Measurements from ENCODE around the gene SMCO1. TPM values are rescaled to one million over a fixed set of nuclear protein-coding genes. Genes with fewer than 3 reads are reported as not detected.

SMCO1 gene
- total and polyA plus RNA-seq, 2 donors from 2014 or later = not detected

- no peak for FAIRE-seq
- no peak overlapping the region for H3K4me3 ChIP-seq (ENCODE audit: low read length in 3 of 3)
- no peaks in the 10 kb centered on the region for H3K27me3 ChIP-seq (ENCODE audit: control insufficient read depth, insufficient read depth, low read length)
- no peaks in the 10 kb centered on the region for H3K9me3 ChIP-seq (ENCODE audit: control insufficient read depth in 2 of 3, insufficient read depth in 1 of 3, low read length in 3 of 3)
- TF ChIP-seq, protein P1, sequence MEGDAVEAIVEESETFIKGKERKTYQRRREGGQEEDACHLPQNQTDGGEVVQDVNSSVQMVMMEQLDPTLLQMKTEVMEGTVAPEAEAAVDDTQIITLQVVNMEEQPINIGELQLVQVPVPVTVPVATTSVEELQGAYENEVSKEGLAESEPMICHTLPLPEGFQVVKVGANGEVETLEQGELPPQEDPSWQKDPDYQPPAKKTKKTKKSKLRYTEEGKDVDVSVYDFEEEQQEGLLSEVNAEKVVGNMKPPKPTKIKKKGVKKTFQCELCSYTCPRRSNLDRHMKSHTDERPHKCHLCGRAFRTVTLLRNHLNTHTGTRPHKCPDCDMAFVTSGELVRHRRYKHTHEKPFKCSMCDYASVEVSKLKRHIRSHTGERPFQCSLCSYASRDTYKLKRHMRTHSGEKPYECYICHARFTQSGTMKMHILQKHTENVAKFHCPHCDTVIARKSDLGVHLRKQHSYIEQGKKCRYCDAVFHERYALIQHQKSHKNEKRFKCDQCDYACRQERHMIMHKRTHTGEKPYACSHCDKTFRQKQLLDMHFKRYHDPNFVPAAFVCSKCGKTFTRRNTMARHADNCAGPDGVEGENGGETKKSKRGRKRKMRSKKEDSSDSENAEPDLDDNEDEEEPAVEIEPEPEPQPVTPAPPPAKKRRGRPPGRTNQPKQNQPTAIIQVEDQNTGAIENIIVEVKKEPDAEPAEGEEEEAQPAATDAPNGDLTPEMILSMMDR (IDR thresholded peaks at IDR 0.05; ENCODE audit: borderline replicate concordance, extremely low read depth, insufficient read depth) = peak; percentile 53
- DNase-seq = peak in 2 of 5 donors; percentile 2 to 6
- H3K36me3 ChIP-seq (ENCODE audit: control insufficient read depth in 2 of 3, insufficient read depth in 3 of 3, low read length in 3 of 3) = no peaks in the 10 kb centered on the region
- no peak overlapping the region for H3K27ac ChIP-seq (ENCODE audit: low read depth in 2 of 2, low read length in 2 of 2)
- intact Hi-C loops (cut with DNase I) = no loop called here
- no peak overlapping the region for H3K9ac ChIP-seq (ENCODE audit: low read length in 3 of 3)
- no peaks in the 10 kb centered on the region for H3K4me1 ChIP-seq (ENCODE audit: control insufficient read depth in 2 of 3, insufficient read depth in 2 of 3, low read depth in 1 of 3, low read length in 3 of 3)
These were observed 22.3 kb upstream of the SMCO1 start for GRCh38 chr3:196537319-196537984.

DNA sequence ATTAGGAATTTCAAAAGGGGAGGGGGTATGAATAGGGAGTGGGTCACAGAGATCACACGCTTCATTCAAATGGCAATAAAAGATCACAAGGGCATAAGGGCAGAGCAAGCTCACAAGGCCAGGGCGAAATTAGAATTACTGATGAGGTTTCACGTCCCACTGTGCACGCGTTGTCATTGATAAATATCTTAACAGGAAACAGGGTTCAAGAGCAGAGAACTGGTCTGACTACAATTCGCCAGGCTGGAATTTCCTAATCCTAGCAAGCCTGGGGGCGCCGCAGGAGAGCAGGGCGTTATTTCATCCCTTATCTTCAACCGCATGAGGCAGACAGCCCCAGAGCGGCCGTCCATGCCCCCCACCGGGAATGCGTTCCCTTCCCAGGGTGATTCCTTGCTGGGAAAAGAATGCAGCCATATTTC lies 18.1 kb upstream of the SMCO1 start:
- DNase-seq (no peak), FAIRE-seq (no peak)
- TF ChIP-seq, protein P1 (IDR thresholded peaks at IDR 0.05; ENCODE audit: borderline replicate concordance, extremely low read depth, insufficient read depth) = no peak
- Histone ChIP-seq H3K9me3 (ENCODE audit: control insufficient read depth in 2 of 3, insufficient read depth in 1 of 3, low read length in 3 of 3) (no peaks in the 10 kb centered on the region), H3K9ac (ENCODE audit: low read length in 3 of 3) (no peak overlapping the region), H3K27me3 (ENCODE audit: control insufficient read depth, insufficient read depth, low read length) (no peaks in the 10 kb centered on the region), H3K36me3 (ENCODE audit: control insufficient read depth in 2 of 3, insufficient read depth in 3 of 3, low read length in 3 of 3) (no peaks in the 10 kb centered on the region), H3K4me3 (ENCODE audit: low read length in 3 of 3) (no peak overlapping the region), H3K27ac (ENCODE audit: low read depth in 2 of 2, low read length in 2 of 2) (no peak overlapping the region), H3K4me1 (ENCODE audit: control insufficient read depth in 2 of 3, insufficient read depth in 2 of 3, low read depth in 1 of 3, low read length in 3 of 3) (no peaks in the 10 kb centered on the region)
- intact Hi-C loops (cut with DNase I) = no loop called here

DNA sequence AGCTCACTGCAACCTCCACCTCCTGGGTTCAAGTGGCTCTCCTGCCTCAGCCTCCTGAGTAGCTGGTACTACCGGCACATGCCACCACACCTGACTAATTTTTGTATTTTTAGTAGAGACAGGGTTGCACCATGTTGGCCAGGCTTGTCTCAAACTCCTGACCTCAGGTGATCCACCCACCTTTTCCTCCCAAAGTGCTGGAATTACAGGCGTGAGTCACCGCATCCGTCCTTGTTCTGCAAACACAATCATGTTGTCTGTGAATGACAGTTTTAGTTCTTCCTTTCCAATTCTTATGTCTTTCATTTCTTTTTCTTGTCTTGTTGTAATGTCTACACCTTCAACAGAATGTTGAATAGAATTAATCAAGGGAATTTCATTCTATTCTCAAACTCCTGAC lies 16.3 kb upstream of the SMCO1 start:
- no peak for DNase-seq
- intact Hi-C loops (cut with DNase I) = no loop called here
- TF ChIP-seq, protein P1 (IDR thresholded peaks at IDR 0.05; ENCODE audit: borderline replicate concordance, extremely low read depth, insufficient read depth) = no peak
- no peak overlapping the region for H3K9ac ChIP-seq (ENCODE audit: low read length in 3 of 3)
- H3K27me3 ChIP-seq (ENCODE audit: control insufficient read depth, insufficient read depth, low read length) = no peaks in the 10 kb centered on the region
- H3K4me3 ChIP-seq (ENCODE audit: low read length in 3 of 3) = no peak overlapping the region
- H3K36me3 ChIP-seq (ENCODE audit: control insufficient read depth in 2 of 3, insufficient read depth in 3 of 3, low read length in 3 of 3) = no peaks in the 10 kb centered on the region
- H3K9me3 ChIP-seq (ENCODE audit: control insufficient read depth in 2 of 3, insufficient read depth in 1 of 3, low read length in 3 of 3) = no peaks in the 10 kb centered on the region
- no peak for FAIRE-seq
- no peaks in the 10 kb centered on the region for H3K4me1 ChIP-seq (ENCODE audit: control insufficient read depth in 2 of 3, insufficient read depth in 2 of 3, low read depth in 1 of 3, low read length in 3 of 3)
- no peak overlapping the region for H3K27ac ChIP-seq (ENCODE audit: low read depth in 2 of 2, low read length in 2 of 2)
